Inferior parietal cortex (tissue), 1 donor: ENCODE data around the gene ZNF423.

ENCODE experiments used
- DNase-seq: peaks from one replicate; pipeline ENCODE4 v3.0.0-alpha.2; 2016; ENCODE audit errors: extremely low spot score

The ZNF423 gene

GRCh38 chr16:49826515-49826914 lies 29.4 kb downstream of the ZNF423 start:
- no peak for DNase-seq

- DNase-seq, result no peak
These were observed 30.9 kb downstream of the ZNF423 start for GRCh38 chr16:49825041-49825440.

- no peak for DNase-seq
These were observed 31.3 kb downstream of the ZNF423 start for GRCh38 chr16:49824593-49824992.

GRCh38 chr16:49822649-49823370 lies 33.1 kb downstream of the ZNF423 start:
- DNase-seq, result no peak

- DNase-seq, result peak; percentile 27
These were observed 34.2 kb downstream of the ZNF423 start for GRCh38 chr16:49821614-49822282.

GRCh38 chr16:49821156-49821555 lies 34.8 kb downstream of the ZNF423 start:
- DNase-seq, result no peak

GRCh38 chr16:49817754-49818507 lies 38.0 kb downstream of the ZNF423 start:
- no peak for DNase-seq

GRCh38 chr16:49816875-49817274 lies 39.0 kb downstream of the ZNF423 start:
- no peak for DNase-seq

- no peak for DNase-seq
These were observed 44.1 kb downstream of the ZNF423 start for GRCh38 chr16:49811644-49812334.

- DNase-seq, result no peak
These were observed 45.1 kb downstream of the ZNF423 start for GRCh38 chr16:49810831-49811230.

GRCh38 chr16:49809561-49809960 lies 46.4 kb downstream of the ZNF423 start:
- DNase-seq, result no peak

GRCh38 chr16:49809062-49809461 lies 46.9 kb downstream of the ZNF423 start:
- DNase-seq, result no peak

GRCh38 chr16:49806446-49806845 lies 49.5 kb downstream of the ZNF423 start:
- no peak for DNase-seq

- DNase-seq, result no peak
These were observed 54.6 kb downstream of the ZNF423 start for GRCh38 chr16:49801290-49801689.

GRCh38 chr16:49800876-49801275 lies 55.0 kb downstream of the ZNF423 start:
- DNase-seq, result no peak

GRCh38 chr16:49800441-49800840 lies 55.5 kb downstream of the ZNF423 start:
- DNase-seq, result no peak

- no peak for DNase-seq
These were observed 56.7 kb downstream of the ZNF423 start for GRCh38 chr16:49799172-49799571.

GRCh38 chr16:49795513-49795912 lies 60.4 kb downstream of the ZNF423 start:
- DNase-seq, result no peak

GRCh38 chr16:49793244-49793643 lies 62.7 kb downstream of the ZNF423 start:
- no peak for DNase-seq

GRCh38 chr16:49789616-49790015 lies 66.3 kb downstream of the ZNF423 start:
- no peak for DNase-seq

GRCh38 chr16:49788986-49789385 lies 66.9 kb downstream of the ZNF423 start:
- no peak for DNase-seq

- no peak for DNase-seq
These were observed 67.3 kb downstream of the ZNF423 start for GRCh38 chr16:49788572-49788971.
